G401.6 (cell line): ENCODE data around the gene ZC2HC1B.

Experiments
- FAIRE-seq: peaks from 2 replicates; lab custom pipeline; 2012; peaks lifted over from hg19 to GRCh38; lab: Jason Lieb, UNC

Gene ZC2HC1B

DNA sequence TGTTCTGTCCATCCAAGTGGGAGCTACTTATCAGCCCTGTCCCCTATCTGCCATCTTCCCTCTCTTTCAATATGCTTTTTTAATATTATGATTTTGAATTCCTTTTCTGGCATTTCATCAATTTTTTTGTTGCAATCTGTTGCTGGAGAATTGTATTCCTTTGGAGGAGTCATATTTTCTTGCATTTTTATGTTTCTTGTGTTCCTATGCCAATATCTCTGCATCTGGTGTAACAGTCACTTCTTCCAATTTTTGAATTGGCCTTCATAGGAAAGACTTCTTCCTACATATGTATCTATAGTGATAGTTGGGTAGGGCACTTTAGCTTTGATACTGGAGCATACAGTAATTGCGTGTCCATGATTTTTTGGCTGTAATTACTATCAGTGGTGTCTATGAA lies 70.1 kb downstream of the ZC2HC1B start:
- FAIRE-seq, result no peak

DNA sequence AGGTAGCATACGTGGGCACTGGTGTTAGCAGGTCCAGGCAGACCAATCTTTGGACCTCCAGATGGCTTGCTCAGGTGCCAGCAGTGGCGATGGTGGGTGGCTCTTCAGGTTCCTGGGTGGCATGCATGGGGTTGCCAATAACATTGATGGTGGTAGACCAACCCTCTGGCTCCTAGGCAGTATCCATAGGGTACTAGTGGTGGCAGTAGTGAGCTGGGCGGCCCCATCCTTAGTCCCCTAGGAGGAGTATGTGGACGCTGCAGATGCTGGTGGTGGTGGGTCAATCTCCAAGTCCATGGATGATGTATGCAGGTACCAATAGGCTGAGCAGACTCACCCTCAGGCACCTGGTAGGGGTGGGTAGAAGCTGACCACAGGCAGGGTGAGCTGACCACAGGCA lies 70.6 kb downstream of the ZC2HC1B start:
- no peak for FAIRE-seq

DNA sequence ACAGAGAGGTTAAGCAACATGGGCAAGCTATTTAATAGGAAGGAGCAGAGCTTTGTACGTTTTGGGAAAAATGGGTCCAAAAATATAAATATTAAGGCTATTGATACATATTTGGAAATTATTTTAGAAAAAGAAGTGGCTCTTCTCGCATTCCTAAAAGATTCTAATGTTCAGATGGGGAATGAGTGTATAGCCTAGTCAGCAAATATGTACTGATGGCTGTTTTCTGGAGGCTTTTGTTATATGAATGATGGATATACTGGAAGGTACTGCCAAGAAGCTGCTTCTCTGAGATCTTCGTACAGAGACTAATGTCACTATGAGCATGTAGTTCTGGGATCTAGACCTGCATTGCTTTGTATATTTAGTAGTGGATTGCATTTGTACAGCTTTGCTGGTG lies 72.1 kb downstream of the ZC2HC1B start:
- no peak for FAIRE-seq

DNA sequence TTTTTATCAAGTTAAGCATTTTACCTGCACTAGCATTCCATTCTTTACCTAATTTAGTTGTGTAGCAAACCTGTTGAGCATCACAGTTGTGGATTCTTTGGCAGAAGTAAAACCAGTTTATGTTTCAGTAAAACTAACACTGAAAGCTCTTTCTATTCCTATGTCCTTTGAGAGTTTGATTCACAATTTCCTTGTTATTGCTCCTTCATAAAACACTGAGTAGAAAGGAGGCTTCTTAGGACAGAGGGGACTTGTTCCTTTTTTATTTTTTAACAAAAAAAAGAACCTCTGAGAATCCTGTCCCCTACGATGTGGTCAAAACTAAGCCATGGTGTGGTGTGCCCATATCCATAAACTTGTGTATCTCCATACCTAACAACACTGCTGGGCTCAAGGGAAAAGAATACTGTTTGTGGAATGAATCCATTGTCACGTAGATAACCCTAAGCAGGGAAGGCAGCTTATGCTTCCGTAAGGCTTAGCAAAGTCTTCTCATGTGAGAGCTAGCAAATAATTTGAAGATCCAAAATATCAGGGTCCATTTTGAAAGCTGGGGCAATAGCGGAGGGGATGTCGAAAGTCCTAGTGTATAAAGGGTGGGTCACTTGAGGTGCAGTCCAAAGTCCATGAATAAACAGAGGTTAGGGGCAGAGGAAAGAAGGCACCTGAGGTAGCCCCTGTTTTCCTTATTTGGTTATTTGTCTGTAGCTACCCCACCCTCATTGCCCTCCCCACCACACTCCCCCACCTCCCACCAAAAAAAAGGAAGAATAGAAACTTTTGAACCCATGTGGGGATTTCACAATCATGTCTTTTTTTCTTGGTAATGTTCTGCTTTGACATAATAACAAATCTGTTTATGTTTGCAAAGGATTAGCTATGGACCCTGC lies 72.7 kb downstream of the ZC2HC1B start:
- FAIRE-seq, result no peak

DNA sequence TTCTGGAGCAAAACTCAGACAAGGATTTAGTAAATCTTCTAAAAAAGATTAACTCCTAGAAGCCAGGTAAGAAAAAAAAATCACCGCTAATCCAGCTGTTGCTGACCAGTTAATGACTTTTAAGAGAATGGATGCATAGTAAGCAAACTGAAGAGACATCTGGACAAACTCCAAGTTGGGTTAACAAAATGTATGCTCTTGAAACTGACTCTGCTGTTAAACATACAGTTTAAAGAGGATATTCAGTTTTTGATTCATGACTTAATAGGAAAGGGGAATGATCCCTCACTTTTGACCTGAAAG lies 73.3 kb downstream of the ZC2HC1B start:
- FAIRE-seq, result no peak

DNA sequence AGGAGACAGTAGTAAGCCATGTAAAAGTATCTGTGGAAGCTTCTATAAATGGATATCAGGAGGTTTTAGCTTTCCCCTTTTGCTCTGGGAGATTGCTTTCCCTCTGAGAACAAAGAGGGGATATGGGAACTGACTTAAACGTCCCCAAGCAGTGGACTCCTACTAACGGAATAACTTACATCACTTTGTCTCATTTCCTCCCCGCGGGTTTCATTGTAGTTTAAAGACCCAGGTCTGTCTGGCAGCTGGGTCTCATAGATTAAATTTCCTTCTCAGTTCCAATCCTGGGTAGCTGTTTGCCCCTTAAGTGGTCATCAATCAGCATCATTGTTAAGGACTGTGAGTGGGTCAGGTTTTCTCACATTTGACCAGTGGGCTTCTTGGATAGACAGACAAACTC lies 75.1 kb downstream of the ZC2HC1B start:
- no peak for FAIRE-seq

DNA sequence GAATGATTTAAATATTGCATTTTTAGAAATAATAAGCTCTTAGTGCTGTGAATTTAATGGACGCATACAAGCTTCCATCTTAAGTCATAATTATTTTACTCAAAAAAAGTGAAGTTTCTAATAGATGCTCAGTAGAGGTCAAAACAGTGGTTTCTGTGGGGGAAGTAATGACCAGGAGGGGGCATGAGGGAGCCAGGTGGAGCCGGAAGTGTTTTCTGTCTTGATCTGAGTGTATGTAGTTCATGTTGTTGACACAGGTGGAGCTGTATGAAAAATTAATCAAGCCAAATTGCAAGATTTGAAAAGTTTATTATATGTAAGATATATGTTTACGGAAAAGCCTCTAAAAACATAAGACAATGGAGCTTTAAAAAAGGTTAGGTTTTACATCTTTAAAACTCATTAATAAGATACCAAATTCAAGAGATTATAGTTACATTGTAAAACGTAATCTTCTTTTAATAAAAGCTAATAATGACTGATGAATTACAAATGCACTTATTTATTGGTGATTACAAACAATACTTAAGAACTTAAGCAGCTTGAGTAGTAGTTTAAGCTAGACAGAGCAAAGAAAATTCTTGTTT lies 75.8 kb downstream of the ZC2HC1B start:
- FAIRE-seq, result peak; percentile 94

DNA sequence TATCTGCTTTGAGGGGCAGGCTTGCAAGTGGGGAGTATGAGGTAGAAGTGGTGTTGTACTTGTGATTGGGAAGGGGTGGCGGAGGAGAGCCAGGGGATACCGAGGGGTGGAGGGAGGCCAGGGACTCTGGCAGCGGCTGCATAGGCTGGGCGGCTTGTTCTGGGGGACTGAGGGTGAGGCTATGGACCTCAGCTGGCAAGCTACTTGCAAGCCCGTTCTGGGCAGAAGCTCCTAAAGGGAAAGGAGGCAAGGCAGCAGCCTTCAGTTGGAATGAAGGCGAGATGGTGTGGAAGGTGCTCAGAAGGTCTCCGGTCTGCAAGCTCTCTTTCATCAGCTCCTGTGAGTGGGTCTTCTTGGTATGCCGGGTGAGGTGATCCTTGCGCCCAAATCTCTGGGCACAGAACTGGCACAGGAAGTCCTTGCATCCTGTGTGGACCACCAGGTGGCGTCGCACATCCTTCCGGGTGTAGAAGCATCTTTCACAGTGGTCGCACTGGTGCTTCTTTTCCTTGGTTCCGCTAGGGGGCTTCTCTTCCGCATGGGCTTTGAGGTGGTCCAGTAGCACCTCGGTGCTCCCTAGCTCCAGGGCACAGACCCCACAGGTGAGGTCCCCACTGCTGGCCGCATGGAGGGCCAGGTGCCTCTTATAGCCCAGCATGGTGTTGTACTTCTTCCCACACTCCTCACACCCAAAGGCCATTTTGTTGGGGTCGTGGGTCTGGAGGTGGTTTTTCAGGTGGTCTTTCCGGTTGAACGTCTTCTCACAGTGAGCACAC lies 77.8 kb downstream of the ZC2HC1B start:
- FAIRE-seq, result no peak

DNA sequence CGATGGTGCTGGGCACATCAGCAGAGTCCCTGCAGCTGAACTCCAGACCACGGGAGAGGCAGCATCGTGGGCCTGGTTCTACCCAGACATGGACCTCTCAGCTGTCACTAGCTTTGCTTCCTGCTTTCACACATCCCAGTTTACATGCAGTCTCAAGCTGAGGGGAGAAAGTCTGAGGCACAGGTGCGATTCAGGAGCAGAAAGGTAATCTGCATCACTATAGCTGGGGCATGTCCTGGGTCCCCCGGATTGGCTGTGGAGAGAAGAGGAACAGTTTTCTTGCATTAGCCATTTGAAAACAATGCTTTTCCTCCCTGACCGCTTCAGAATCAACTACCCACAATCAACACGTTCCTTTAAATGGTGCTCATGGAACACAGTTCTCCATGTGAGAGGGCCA lies 83.9 kb downstream of the ZC2HC1B start:
- no peak for FAIRE-seq

DNA sequence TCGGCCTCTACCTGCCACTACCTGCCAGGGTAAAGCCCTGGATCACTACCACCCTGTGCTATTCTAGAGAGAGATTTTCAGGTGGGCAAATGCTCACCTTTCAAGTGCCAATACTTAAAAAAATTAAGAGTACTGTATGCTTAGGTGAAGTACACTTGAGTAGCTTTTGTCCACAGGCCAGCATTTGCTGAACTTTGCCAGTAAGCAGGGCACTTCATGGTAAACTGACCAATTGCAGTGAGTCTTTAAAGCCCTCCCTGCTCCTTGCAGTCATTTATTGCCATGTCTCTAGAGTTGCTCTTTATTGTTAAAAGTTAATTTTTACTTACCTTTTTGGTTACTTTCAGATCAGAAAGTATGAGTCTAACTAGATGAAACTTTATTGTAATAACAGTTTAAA lies 85.3 kb downstream of the ZC2HC1B start:
- no peak for FAIRE-seq

DNA sequence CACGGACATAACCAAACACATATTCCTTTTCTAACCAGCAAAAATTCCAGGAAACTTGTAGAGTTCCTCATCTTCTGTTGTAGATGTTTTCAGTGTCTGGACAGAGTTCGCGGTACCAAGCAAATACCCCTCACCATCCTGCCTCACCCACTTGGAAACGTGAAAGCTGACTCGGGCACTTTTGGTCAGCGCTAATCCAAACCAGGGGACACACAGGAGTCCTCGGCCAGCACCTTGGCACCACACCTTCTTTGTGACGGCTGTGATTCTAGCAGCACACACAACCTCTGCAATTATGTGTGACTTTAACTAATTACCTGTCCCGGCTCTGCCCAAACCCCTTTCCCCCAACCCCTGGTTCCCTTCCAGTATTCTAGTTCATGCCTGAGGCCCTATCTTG lies 85.7 kb downstream of the ZC2HC1B start:
- no peak for FAIRE-seq

DNA sequence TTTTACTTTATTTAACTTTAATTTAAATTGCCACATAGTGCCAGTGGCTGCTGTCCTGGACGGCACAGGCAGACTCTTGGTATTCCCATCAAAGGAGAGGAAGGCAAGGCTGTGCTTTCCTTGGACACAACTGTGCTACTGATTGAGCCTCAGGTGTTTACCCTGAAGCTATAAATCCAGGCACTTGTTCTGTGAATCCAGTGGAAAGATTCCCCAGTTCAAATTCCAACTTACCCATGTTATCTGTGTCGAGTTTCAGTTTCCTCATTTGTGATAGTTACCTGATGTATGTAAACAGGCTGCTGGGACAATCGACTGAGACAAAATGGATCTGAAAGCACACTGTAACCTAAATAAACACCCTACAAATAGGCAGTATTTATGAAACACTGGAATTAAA lies 86.6 kb downstream of the ZC2HC1B start:
- no peak for FAIRE-seq

DNA sequence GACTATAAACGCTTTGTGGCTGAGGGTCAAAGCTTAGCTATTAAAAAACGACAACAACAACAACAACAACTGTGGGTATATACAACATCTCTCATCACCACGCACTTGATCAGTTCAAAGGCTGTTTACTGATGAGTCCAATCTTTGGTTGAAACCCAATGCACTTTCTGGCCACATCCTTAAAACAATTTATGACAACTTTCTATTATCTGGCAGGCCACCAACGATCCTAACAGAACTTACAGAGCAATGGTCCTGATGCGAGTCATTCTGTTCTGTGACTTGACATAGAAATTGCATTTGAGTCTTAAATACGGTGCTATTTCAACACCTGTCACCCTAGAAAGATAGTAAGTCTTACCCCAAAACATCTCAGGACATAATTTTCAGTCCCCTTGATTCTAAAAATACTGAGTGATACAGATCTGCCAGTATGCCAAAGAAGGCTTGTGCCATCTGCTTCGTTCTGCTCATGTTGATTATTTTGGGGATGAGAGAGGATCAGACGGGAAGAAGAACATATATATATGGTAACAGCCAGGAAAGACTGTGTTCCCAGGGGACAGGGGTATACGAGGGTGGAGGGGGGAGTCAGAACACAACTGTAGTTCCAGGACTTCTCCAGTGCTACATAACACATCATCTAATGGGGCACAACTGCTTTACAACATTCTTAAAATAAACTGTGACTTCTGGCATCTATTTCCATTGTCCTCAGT lies 87.9 kb downstream of the ZC2HC1B start:
- FAIRE-seq, result no peak

DNA sequence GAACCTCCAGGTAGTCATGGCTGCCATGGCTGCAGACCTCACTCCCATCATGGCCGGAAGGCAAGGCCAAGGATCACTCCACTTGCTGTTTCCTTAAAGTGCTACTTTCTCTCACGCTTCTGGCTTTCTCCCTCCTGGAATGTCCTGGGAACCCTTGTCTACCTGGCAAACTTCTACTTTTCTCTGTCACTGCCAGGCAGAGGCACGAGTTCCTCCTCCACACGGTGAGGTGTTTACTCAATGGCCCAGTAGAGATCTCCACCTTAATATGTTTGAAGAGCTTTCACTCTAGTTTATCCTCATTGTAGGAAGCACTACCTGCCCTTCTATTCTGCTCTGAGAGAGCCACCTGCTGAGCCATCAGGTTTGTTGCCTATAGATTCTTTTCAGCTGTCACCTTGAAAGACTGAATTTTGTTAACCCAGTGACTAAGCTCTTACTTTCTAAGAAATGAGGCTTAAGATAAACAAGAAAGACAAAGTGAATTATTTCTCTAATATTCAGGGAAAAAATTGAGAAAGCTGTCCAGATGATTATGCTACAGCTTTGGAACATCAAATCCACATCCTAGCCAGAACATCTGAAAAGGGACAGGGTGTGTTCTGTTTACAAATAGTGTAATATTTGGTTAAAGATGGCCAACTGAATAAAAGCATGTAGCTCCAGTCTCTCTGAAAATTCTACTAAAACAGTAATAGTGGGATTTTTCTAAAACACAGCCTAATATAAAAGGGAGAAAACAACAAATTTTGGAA lies 88.8 kb downstream of the ZC2HC1B start:
- FAIRE-seq, result no peak

DNA sequence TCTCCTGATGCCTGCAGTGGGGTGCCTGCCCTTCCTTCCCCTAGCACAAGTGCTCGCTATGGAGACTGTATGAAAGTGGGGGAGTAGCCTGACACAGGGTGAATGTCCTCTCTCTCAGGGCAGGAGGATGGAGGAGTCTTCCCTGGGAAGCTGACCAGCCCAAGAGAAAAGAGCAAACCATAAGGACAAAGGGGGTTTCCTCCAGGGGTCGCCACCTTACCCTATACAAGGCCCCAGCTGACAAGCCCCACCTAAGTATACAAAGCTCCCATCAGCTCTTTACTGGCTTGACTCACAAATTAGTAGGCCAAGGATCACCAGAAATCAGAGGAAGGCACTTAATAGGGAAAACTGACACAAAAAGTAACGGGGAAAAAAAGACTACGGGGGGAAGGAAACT lies 89.6 kb downstream of the ZC2HC1B start:
- FAIRE-seq, result no peak

DNA sequence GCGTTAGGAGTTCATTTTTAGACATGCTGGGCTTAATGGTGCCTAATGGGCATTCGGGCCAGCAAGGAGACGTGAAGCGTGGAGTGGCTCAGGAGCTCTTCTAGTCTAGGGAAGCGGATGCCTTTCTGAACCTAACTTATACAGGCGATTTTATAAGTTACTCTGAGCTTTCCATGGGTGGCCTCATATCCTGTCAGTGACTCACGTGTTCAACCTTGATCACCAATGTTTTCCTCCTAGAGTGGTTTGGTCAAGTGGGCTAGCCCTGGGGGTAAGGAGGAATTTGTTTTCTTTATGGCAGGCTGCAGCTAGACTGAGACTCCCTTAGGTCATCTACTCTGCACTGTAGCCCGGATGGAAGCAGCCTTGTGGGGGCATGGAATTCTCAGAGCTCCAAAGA lies 91.7 kb downstream of the ZC2HC1B start:
- FAIRE-seq, result no peak

DNA sequence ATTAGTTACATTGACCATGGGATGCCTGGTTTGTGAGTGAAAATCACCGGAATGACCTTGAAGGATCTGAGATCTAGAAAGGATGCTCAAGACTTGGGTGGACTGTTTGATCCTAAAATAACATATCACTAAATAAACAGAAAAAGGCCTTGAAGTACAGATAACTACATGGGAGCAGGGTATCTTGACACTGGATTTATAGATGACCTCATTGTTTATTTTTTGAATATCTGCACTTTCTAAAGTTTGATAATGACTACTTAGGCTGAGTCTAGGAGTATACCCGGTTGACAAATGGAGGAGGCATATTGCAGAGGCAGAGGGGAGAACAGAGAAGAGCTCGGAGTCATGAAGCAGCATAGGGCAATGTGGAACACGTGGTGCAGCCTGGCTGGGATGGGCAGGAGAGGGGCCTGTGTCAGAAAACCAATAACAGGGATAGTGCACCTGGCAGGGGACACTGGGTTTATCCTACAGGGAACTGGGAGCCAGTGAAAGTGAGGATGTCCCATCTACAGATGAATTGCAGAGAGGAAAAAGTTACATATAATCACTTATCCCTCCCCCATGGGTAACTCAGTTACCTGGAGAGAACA lies 93.5 kb downstream of the ZC2HC1B start:
- FAIRE-seq, result no peak

DNA sequence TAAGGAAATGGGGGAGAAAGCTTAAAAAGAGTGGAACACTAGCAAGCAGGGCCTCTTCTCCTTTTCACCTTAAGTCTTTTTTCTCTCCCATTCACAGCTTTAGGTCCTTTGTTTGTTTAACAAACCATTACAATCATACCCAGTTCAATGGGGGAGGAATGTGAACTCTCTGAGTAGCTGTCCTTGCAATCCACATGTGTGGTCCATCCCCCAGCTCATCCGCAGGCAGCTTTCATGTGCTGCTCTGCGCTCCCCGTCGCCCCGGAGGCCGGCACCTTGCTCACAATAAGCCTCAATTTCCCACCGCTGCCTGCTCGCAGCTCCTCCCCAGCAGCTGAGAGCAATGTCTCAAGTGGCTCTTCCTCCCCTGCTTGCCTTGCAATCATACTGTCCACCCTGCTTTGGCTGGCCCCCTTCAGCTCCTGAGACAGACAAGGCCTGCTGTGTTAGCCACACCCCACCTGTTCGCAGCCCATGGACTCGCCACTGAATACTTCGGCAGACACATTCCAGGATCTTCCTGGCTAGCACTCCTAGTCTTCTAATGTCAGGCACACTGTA lies 94.6 kb downstream of the ZC2HC1B start:
- FAIRE-seq, result no peak

DNA sequence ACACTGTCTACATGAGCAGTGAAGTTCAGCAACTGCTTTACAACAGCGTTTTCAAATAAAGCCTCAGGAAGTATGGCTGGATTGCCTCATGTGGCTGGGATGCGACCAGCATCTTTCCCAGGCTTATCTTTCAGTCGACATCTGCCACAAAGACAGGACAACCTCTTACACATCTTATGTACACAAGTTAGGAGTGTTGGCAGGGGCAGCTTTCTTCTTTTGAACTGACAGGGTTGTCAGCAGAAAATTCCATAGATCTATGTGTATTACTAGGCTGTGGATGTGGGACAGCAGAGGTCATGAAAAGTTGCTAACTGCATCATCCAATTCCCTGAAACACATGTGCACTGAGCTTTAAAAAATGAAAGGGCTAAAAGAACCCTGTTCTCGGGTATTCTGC lies 95.7 kb downstream of the ZC2HC1B start:
- FAIRE-seq, result no peak

DNA sequence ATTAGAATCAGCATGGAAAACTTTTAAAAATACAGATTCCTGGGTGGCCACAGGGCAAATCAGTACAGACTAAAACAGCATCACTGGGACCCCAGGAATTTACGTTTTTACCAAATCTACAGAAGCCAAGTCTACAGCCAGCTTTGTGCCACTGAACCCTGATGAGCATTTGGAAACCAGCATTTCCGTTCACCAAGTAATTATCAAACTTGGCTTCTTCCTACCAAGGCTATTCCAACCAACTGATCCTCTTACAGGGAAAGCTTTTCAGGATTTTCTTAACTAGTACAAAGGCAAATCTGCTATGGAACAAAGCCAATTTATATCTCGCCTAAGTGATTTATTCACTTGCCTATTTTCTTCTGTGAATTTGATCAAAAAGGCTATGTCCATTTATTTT lies 96.8 kb downstream of the ZC2HC1B start:
- no peak for FAIRE-seq
